GM19468 (cell line): ENCODE measurements around the gene LST1.
"Not testable (repeated sequence)": the region's sequence is repeated elsewhere in the genome, so short reads cannot be mapped to it uniquely, and the experiment has no call there.

Experiments used
- ATAC-seq: cut with Tn5 transposase; IDR thresholded peaks from one replicate; pipeline ENCODE4 v1.9.1; 2021; ENCODE audit warnings: mild to moderate bottlenecking, moderate library complexity, moderate number of reproducible peaks; ENCODE audit not compliant: unreplicated experiment; ENCODE audit errors: extremely low read depth

Gene LST1

DNA sequence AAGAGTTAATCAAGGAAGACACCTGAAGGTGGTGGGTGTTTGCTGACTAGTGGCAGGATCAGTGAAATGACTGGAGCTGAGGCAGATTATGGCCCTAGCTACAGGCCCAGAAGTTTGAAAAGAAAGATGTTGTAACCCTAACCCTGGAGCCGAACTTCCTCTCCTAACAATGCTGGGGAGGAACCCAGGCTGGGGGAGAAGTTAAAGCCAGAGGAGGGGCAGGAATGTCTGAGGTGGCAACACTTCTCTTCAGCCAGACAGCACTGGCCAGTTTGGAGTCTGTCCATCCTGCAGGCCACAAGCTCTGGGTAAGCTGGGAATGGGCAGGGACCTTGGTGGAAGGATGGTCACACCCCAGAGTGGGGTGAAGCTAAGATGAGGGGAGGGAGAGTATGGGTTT lies at the start of gene LST1:
Gene LST1 (plus strand): TSS at position 270 of the 400 bp plus-strand sequence. CDS start 1,023 bp downstream, outside the sequence.
- ATAC-seq: no peak

DNA sequence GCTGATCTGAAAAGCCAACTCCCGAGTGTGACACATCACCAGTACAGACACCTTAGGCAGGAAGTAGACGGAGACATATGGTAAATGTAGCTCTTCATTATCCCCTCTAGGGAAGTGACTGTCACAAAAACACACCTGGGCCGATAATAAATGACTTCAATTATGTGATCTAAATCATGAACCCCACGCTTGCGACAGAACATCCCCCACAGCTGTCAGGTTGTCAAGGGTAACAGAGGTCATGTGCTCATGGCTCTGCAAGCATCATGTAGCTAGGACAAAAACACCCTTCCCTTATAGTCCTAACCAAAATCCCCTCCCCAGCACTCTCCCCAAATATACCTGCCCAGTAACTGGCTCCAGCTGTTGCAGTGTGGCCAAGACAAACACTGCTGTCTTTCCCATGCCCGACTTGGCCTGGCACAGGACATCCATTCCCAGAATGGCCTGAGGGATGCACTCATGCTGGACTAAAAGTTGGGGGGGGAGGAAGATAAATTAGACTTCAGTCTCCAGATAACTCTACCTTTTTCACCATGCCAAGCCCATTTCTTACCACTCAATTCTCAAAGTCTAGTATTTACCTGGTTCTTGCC lies 47.2 kb upstream of the LST1 start:
- no peak for ATAC-seq

DNA sequence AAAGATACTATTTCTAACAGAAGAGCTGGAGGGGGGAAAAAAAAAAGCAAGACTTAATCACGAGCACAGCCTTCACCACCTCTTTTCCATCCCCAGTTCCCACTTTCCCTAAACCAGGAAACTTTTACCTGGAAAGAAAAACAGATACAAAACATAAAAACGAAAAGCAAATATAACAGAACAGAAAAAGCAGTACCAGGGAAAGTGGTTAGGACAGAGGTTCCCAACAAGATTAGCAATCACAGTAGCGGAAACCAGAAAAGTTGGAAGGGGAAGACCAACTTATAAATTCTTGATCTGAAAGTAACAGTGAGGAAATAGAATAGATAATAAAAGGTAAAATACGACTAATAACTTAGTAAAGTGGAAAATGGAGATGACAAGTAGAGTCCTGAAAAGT lies 45.4 kb upstream of the LST1 start:
- ATAC-seq: no peak

DNA sequence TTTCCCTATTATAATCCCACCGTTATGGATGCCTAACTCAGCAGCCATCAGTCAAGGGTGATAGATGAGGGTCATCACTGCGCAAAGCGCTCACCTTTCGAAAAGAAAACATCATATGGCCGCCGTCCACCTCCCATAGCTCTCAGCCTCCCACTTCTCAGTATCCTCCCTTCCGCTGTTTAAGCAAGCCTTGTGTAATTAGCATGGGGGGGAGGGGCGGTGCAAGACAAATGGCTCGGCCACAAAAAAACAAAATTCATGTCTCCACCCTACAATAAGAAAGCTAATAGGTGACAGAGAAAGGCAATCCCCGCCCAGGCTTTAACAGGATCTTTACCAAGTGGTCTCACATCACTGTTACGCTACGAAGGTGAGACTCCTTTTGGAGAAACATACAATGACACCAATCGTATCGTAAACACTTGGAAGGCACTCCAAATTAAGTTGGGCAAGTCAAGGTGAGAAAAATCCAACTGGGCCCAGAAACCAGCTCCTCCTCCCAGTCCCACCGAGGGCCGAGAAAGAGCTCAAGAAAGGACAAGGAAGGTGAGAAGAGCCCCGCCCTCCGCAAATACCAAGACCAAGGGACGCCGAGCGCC lies 44.9 kb upstream of the LST1 start:
- ATAC-seq: no peak

GRCh38 chr6:31541658-31542521 lies 44.2 kb upstream of the LST1 start, which contains the start of gene DDX39B:
DDX39B (minus strand) TSS chr6:31542003; CDS start chr6:31540532, 1,471 bp downstream.
- peak; percentile 41 for ATAC-seq

- ATAC-seq: no peak
These were observed 42.4 kb upstream of the LST1 start for GRCh38 chr6:31543639-31544038.

GRCh38 chr6:31544676-31545075 lies 41.4 kb upstream of the LST1 start:
- no peak for ATAC-seq

DNA sequence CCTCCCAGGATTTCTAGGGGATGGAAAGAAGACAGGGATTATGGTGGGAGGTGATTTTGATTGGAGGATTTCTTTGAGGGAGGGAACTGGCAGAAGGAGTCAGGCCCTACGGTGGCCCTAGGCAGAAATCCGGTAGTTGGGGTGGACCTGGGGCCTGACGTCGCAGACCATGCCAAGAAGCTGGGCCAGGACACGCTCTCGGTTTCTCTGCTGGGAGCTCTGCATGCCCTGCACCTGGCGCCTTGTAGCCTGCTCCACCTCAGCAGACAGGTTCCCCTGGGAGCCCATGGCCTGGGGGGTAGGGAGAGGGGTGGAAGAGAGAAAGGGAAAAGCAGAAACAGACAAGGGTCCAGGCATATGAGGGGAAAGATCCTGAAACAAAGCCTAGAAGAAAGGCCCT lies 40.8 kb upstream of the LST1 start:
- ATAC-seq: no peak

- no peak for ATAC-seq
These were observed 39.6 kb upstream of the LST1 start, which contains the start of gene ATP6V1G2 for GRCh38 chr6:31546339-31546957. ATP6V1G2 (minus strand) TSS chr6:31546608; CDS start chr6:31546559, 49 bp downstream.

DNA sequence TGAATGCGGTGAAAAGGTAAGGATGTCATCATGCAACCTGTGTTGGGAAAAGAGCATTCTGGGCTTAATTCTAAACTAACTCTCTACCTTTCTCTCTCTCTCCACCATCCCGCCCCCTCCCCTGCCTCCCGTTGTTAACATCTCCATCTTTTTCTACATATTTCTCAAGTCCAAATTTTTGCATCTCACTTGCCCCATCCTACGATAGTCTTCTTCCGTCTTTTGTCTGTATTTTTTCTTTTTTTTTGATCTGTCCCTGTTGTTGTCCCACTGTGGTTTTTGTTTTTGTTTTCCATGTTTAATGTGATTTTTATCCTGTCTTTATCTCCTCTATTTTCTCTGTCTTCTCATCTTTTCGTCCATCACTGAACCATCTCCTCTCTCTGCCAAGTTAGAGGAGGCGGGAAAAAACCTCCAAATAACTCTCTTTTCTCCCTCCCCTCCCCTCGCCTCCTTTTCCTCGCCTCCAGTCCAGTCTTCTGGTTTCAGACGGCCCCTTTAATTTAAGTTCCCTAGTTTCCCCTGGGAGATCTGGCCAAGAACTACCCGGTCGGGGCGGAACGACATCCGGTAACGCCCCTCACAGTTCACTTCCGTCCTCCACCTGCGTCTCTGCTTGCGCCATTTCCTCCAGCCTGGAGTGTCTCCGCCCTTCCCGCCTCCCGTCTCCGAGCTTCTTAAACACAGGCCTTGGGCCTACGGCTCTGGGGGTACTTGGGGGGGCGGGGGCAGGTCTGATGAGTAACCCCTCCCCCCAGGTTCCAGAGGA lies 38.9 kb upstream of the LST1 start, which contains the start of gene NFKBIL1:
Gene NFKBIL1 (plus strand): TSS at position 651 of the 769 bp plus-strand sequence. CDS start 87 bp downstream, at position 738.
- ATAC-seq: no peak

- ATAC-seq: no peak
These were observed 38.1 kb upstream of the LST1 start for GRCh38 chr6:31547727-31548543.

DNA sequence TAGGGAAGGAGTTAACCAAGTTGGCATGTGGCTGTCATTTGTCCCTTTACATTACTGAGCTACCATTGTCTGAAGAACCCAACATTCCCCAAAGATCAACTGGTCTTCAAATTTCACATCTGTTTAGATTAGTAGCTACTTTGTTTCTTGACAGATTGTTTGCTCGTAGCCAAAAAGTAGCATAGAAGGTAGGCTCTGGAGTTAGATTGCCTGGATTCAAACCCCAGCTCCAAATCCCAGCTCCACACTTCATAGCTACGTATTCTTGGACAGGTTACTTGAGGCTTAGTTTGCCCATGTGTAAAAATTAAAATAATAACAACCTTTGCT lies 37.6 kb upstream of the LST1 start:
- no peak for ATAC-seq

DNA sequence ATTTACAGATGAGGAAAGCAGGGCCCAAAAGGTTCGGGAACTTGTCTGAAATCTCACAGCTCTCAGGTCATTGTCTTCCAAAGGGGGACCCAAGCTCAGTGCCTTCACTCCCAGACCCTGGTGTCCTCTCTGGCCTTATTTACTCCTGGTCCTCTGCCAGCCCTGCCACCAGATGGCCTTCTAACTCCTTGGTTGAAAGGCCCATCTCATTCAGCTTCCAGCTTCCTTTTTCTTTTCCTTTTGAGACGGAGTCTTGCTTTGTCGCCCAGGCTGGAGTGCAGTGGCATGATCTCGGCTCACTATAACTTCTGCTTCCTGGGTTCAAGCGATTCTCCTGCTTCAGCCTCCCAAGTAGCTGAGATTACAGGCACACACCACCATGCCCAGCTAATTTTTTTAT lies 34.7 kb upstream of the LST1 start:
- not testable (repeated sequence) for ATAC-seq

DNA sequence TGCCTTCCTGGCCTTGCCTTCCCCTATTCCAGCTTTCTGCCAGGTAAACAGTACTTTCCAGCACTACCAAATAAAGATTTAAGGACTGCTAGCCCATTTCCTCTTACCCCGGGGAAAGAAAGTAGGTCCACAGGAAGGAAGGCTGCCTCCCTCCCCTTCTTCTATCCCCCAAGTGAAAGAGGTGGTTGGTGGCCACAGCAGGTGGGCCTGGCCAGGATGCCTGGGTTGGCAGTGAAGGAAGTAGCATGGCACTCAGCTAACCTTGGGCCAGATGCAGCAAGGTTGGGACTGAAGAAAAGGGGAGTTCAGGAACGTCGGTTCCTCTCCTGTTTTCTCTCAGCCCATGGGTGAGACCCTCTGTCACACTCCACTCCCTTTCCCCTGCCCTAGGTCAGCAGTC lies 29.8 kb upstream of the LST1 start:
- ATAC-seq: no peak

DNA sequence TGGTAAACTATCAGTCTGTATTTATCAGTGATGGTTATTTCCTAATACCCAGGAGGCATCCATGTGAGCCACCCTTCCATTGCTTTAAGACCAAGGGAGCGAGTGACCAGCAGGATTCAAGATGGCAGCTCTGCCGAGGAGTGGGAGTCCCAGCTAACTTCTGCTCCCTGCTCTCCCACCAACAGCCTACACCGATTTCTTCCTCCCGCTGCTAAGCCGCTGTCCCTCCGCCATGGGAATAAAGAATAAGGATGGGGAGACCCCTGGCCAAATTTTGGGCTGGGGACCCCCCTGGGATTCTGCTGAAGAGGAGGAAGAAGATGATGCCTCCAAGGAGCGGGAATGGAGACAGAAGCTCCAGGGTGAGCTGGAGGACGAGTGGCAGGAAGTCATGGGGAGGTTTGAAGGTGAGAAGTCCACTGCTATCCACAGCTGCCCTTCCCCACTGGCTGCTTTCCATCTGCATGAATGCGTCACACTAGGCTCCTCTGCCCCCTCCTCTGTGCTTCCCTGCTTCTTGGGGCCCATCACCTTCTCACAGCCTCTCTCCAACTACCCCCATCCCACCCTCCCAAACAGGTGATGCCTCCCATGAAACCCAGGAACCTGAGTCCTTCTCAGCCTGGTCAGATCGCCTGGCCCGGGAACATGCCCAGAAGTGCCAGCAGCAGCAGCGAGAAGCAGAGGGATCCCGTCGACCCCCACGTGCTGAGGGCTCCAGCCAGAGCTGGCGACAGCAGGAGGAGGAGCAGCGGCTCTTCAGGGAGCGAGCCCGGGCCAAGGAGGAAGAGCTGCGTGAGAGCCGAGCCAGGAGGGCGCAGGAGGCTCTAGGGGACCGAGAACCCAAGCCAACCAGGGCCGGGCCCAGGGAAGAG lies 28.4 kb upstream of the LST1 start:
- no peak for ATAC-seq

GRCh38 chr6:31558318-31558625 lies 27.8 kb upstream of the LST1 start:
- ATAC-seq: no peak

DNA sequence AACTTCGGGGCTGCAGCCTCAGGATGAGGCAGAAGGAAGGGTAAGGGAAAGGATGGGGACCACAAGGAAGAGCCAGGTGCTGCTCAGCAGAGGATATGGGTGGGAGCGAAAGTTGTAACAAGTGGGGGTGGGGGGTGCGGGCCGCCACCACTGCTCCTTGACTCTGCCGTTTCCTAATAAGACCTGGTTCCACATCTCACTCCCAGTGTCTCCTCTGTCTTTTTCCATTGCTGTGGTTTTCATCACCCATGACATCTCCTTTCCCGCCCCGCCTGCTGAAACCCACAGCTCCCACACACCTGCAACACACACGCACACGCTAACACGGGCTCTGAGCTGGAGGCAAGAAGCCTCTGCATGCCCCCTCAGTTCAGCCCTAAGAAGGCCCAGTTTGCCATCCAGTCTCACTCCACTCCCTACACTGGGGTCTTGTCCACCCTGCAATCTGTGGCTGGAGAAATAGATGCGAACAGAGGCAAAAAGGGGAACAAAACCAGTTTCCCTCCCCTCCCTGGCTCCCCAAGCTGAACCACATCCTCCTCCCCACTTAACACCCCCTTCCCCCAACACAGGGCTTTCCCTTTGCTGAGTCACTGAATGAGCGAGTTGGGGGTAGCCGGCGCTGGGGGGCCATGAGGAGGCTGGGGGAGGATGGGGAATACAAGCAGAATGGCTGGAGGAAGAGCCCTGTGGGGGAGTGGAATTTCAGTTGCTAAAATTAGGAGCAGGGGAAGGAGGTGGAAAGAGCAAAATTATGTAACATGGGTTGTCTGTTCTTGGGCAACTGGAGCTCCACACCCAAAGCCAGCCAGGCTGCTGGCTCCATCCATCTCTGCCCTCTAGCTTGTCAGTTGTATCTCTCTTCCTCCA lies 27.2 kb upstream of the LST1 start:
- no peak for ATAC-seq

DNA sequence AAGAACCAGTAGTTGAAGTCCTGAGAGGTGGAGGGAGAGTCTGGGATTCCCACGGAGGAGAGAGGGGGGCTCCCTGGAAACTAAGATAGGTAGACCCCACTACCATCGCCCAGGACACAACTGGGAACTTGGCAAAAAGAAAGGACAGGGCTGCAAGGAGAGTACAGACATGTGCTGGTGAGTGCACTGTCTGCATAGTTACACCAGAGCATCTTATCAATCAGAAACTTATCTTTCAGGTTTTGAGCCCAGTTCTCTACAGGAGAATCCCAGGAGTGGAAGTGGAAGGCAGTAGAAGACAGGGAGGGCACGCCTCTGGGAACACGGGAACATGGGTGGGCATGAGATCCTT lies 26.5 kb upstream of the LST1 start:
- no peak for ATAC-seq
